Type B pancreatic cell (in vitro differentiated cells): Measurements from ENCODE around the gene EFNB2. TPM values are rescaled to one million over a fixed set of nuclear protein-coding genes. Genes with fewer than 3 reads are reported as not detected.
A peak's percentile ranks its signal among the peaks of the same experiment; 100 is the strongest.

Source experiments
- DNase-seq: peaks from one replicate; pipeline ENCODE4 v3.0.0; 2021; ENCODE audit warnings: mixed read lengths; ENCODE audit not compliant: unreplicated experiment; ENCODE audit errors: extremely low spot score
- H3K27ac Mint-ChIP-seq: 2 replicates; pipeline ENCODE4 v1.8.0; 2021; ENCODE audit warnings: mild to moderate bottlenecking, mixed read lengths
- H3K27me3 Mint-ChIP-seq: 2 replicates; pipeline ENCODE4 v1.8.0; 2021; ENCODE audit warnings: mixed read lengths
- H3K36me3 Mint-ChIP-seq: 2 replicates; pipeline ENCODE4 v1.8.0; 2021; ENCODE audit warnings: mixed read lengths
- H3K4me1 Mint-ChIP-seq: one replicate; pipeline ENCODE4 v1.8.0; 2021; ENCODE audit warnings: mixed read lengths; ENCODE audit not compliant: unreplicated experiment
- H3K4me3 Mint-ChIP-seq: 2 replicates; pipeline ENCODE4 v1.8.0; 2021; ENCODE audit warnings: mild to moderate bottlenecking, mixed read lengths
- H3K9me3 Mint-ChIP-seq: 2 replicates; pipeline ENCODE4 v1.8.0; 2021; ENCODE audit warnings: mixed read lengths
- total RNA-seq: library from RNA; stranded (reverse); gene quantifications from 2 replicates; pipeline ENCODE4 v1.2.1, GENCODE V29; 2021; ENCODE audit warnings: low replicate concordance
- TF ChIP-seq, protein P1 (sequence below): fragments of 200-600 bp; sonication (generic); conservative IDR thresholded peaks from 2 replicates; pipeline ENCODE4 v1.5.0; 2021; ENCODE audit warnings: antibody characterized with exemption, mild to moderate bottlenecking

The EFNB2 gene
- total RNA-seq, 1 donor from 2014 or later = 67.1 TPM

DNA sequence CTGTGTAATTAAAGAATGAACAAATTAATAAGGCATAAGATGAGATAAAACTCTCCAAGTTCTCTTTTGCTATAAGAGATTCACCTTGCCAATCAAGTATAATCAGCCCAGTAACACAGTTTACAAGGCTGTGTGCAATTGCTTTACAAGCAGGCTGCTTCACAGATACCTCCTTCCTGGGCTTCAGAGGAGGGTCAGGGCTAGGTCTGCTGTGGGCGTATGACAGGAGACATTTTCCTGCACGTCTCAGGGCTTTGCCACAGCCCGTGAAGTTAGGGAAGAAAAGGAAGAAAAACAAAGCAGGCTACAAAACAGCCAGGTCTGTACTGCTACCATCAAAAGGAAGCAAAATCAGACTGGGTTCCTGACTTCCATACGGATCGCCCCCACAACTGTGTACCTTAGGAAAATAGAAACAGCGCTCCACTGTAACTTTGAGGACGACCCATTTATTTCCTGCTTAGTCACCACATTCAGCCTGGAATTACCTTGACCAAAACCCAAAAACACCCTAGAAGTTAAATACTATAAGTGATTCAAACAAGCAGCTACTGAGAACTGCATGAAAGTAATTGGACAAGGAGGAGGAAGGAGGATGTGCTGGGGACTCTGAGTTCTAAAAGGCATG is 12.4 kb downstream of the EFNB2 start:
- no peak for DNase-seq
- peak overlapping the region; percentile 82 for H3K27ac Mint-ChIP-seq
- H3K9me3 Mint-ChIP-seq = no peaks in the 10 kb centered on the region
- H3K27me3 Mint-ChIP-seq = no peaks in the 10 kb centered on the region
- peak overlapping the region; percentile 62 for H3K4me3 Mint-ChIP-seq
- peaks cover 86% of the 10 kb centered on the region for H3K4me1 Mint-ChIP-seq
- TF ChIP-seq, protein P1, sequence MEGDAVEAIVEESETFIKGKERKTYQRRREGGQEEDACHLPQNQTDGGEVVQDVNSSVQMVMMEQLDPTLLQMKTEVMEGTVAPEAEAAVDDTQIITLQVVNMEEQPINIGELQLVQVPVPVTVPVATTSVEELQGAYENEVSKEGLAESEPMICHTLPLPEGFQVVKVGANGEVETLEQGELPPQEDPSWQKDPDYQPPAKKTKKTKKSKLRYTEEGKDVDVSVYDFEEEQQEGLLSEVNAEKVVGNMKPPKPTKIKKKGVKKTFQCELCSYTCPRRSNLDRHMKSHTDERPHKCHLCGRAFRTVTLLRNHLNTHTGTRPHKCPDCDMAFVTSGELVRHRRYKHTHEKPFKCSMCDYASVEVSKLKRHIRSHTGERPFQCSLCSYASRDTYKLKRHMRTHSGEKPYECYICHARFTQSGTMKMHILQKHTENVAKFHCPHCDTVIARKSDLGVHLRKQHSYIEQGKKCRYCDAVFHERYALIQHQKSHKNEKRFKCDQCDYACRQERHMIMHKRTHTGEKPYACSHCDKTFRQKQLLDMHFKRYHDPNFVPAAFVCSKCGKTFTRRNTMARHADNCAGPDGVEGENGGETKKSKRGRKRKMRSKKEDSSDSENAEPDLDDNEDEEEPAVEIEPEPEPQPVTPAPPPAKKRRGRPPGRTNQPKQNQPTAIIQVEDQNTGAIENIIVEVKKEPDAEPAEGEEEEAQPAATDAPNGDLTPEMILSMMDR = no peak
- H3K36me3 Mint-ChIP-seq = peaks cover 10% of the 10 kb centered on the region

DNA sequence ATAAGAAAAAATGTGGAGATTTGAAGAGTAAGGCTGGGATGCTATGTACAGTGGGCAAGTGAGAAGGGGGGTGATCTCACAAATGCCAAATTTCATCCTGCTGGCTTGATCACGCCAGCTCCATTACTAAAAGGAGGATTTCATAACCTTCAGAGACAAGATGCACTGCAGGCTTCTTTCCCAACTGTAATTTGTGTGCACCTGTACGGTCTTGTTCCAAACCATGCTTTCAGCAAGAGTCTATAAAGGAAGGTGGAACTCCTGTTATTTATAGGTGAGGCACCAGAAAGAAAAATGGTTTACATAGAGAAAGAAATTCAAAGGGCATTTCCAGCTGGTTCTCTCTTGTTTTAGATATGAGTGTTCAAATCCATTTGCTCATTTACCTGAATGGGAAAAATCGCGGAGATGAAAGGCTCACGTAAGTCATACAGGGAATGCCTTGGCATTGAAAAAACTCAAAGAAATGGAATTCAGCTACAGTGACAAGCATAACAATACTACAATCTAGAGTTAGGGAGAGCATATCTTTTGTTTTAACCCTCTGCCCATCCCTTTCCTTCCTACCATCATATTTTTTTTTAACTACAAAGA is 13.3 kb downstream of the EFNB2 start:
- Mint-ChIP-seq H3K27ac (peak overlapping the region; percentile 82), H3K9me3 (no peaks in the 10 kb centered on the region), H3K36me3 (peaks cover 13% of the 10 kb centered on the region), H3K4me1 (peaks cover 80% of the 10 kb centered on the region), H3K4me3 (peak overlapping the region; percentile 47), H3K27me3 (no peaks in the 10 kb centered on the region)
- TF ChIP-seq, protein P1 = no peak
- DNase-seq = no peak

DNA sequence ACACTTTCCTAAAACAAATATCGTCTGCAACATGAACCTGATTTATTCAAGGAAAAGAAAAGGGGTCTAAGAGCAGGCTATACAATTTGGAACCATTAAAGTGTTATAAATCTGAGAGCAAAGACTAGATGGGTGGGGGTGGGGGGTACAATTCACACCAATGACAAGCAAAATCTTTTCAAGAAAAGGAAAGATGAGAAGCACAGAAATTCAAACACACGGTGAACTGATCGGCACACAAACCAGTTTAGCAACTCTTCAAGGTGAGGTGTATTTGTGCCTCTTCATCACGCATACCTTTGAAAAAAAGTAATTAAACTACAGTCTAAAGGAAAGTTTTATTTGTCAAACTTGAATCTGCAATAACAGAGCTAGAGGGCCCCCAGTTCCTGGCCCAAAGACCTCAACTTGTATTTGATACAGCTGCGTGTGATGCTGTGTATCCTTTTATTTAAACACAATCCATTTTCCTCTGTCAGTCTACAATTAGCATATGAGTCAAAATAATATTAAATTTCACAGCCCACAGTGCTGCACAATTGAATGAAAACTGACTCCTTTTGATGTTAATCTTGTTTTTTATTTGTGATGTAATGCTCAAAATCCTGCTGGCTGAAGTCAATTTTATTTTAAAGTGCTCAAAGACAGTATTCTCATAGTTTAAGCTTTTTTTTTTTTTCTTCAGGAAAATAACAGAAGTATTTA is 14.2 kb downstream of the EFNB2 start:
- peaks cover 79% of the 10 kb centered on the region for H3K4me1 Mint-ChIP-seq
- DNase-seq = no peak
- peak overlapping the region; percentile 57 for H3K4me3 Mint-ChIP-seq
- H3K27ac Mint-ChIP-seq = peak overlapping the region; percentile 82
- no peaks in the 10 kb centered on the region for H3K27me3 Mint-ChIP-seq
- no peaks in the 10 kb centered on the region for H3K9me3 Mint-ChIP-seq
- H3K36me3 Mint-ChIP-seq = peaks cover 19% of the 10 kb centered on the region
- TF ChIP-seq, protein P1 = no peak

DNA sequence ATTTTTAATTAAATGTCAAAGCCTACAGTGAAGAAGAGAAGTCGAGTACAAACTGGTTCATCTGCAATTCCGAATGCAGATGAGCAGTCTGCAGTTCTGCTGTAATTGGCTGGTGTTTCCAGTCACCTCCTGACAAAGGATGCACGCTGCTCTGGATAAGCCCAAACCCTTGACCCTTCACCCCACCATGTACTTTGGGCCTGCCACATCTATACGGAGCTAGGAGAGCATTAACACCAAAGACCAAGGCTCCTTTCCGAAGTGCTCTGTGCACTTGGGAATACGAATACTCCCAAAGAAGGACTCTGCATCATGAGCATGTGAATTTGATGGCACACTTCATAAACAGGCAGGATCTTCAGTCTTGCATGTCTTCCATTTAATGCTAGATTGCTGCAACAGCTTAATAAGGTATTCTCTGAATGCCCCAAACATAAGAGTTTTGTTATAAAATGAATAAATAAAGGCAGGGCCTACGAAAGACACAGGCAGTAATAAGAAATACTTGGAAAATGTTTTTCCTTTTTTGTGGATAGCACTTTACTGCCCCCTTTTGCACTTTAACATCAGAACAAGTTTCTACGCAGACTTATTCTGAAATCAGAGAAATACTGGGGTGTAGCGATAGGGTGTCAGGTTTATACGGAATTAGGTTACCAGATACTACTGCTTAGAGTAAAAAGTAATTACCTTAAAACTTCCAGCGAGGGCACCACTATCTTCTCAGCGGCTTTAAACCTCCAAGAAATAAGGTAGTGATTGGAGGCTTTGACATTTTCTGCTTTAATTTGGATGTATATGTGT is 15.0 kb downstream of the EFNB2 start:
- Mint-ChIP-seq H3K27ac (peak overlapping the region; percentile 82), H3K36me3 (peaks cover 17% of the 10 kb centered on the region), H3K9me3 (no peaks in the 10 kb centered on the region), H3K4me1 (peaks cover 76% of the 10 kb centered on the region), H3K4me3 (peak overlapping the region; percentile 57), H3K27me3 (no peaks in the 10 kb centered on the region)
- no peak for DNase-seq
- TF ChIP-seq, protein P1 = peak; percentile 65

DNA sequence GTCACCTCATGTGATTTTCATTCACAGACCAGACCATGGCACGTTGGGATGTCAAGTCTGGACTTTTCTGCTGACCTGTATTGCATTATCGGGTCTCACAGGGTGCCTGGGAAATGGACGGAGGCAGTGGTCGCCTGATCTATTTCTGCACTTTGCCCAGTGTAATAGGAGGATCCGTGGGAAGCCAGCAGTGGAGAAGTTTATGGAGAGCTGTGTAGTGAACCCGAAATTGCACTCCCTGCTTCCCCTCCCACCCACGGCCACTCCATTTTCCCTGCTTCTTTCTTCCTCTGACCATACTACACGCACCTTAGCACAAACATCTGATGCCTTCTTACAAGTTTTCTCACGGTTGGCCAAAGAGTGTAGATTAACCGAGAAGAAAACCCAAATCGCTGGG is 16.9 kb downstream of the EFNB2 start:
- Mint-ChIP-seq H3K27me3 (no peaks in the 10 kb centered on the region), H3K36me3 (peaks cover 26% of the 10 kb centered on the region), H3K4me1 (peaks cover 79% of the 10 kb centered on the region), H3K4me3 (peak overlapping the region; percentile 53), H3K27ac (peak overlapping the region; percentile 67), H3K9me3 (no peaks in the 10 kb centered on the region)
- TF ChIP-seq, protein P1 = no peak
- no peak for DNase-seq
